Measurements from ENCODE around the gene FADS2. TPM values are rescaled to one million over a fixed set of nuclear protein-coding genes. Genes with fewer than 3 reads are reported as not detected.

FADS2 gene
- total and polyA plus RNA-seq, 9 of the 15 experiments (the other 6 are each of a cell fraction or from before 2014, with no cell fraction given): 2.9 to 42.8 (median 16.2) TPM

DNA sequence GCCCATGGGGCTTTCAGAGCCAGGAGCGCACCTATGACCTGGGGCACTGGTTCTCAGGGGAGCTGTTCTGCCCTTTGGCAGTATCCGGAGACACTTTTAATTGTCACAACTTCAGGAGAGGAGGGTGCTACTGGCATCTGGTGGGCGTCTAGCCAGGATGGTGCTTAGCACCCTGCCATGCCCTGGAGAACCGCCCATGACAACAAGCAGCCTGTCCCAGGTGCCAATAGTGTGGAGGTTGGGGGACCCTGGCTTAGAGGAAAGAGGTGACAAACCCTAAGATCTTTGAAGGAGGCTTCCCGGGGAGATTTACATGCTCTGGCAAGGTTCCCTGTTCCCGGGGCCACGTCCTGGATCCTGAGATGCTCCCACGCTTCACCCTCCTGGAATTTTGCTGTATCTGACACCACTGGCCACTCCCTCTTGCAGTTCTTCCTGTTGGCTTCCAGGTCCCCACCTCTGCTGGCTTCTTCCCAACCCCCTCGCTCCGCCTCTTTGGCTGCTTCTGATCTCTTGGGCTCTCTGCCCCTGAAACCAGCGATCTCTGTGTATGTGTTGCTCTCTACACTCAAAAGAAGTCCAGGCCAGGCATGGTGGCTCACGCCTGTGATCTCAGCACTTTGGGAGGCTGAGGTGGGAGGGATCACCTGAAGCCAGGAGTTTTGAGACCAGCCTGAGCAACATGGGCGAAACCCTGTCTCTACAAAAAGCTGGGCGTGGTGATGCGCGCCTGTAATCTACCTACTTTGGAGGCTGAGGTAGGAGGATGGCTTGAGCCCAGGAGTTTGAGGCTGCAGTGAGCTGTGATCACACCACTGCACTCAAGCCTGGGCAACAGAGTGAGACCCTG, 32.2 kb downstream of the FADS2 start (continued):
- TF ChIP-seq, protein P1, sequence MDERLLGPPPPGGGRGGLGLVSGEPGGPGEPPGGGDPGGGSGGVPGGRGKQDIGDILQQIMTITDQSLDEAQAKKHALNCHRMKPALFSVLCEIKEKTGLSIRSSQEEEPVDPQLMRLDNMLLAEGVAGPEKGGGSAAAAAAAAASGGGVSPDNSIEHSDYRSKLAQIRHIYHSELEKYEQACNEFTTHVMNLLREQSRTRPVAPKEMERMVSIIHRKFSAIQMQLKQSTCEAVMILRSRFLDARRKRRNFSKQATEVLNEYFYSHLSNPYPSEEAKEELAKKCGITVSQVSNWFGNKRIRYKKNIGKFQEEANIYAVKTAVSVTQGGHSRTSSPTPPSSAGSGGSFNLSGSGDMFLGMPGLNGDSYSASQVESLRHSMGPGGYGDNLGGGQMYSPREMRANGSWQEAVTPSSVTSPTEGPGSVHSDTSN (CRISPR knock-in tag; IDR thresholded peaks at IDR 0.05; ENCODE audit: low read depth): no peak
- TF ChIP-seq, protein P1 (tag; conservative IDR thresholded peaks at IDR 0.05; ENCODE audit: low read depth): no peak
- no peak for TF ChIP-seq ETS2 (tag; IDR thresholded peaks at IDR 0.05; ENCODE audit: borderline replicate concordance, poor library complexity, severe bottlenecking)
- no peak for TF ChIP-seq FOXA1 (IDR thresholded peaks at IDR 0.05; ENCODE audit: borderline replicate concordance)
- no peak for TF ChIP-seq PHTF2 (CRISPR knock-in tag; IDR thresholded peaks at IDR 0.05)
- no peak for TF ChIP-seq E2F3 (CRISPR knock-in tag; IDR thresholded peaks at IDR 0.05)
- TF ChIP-seq RBM15 (IDR thresholded peaks at IDR 0.05; ENCODE audit: insufficient read depth, low read length): no peak
- TF ChIP-seq NBN (IDR thresholded peaks at IDR 0.05; ENCODE audit: low read depth): no peak
- no peak for TF ChIP-seq PHB (CRISPR knock-in tag; IDR thresholded peaks at IDR 0.05)
- TF ChIP-seq, protein P2, sequence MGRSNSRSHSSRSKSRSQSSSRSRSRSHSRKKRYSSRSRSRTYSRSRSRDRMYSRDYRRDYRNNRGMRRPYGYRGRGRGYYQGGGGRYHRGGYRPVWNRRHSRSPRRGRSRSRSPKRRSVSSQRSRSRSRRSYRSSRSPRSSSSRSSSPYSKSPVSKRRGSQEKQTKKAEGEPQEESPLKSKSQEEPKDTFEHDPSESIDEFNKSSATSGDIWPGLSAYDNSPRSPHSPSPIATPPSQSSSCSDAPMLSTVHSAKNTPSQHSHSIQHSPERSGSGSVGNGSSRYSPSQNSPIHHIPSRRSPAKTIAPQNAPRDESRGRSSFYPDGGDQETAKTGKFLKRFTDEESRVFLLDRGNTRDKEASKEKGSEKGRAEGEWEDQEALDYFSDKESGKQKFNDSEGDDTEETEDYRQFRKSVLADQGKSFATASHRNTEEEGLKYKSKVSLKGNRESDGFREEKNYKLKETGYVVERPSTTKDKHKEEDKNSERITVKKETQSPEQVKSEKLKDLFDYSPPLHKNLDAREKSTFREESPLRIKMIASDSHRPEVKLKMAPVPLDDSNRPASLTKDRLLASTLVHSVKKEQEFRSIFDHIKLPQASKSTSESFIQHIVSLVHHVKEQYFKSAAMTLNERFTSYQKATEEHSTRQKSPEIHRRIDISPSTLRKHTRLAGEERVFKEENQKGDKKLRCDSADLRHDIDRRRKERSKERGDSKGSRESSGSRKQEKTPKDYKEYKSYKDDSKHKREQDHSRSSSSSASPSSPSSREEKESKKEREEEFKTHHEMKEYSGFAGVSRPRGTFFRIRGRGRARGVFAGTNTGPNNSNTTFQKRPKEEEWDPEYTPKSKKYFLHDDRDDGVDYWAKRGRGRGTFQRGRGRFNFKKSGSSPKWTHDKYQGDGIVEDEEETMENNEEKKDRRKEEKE (IDR thresholded peaks at IDR 0.05; ENCODE audit: borderline replicate concordance in 1 of 2, control insufficient read depth in 1 of 2, low read depth in 2 of 2, low read length in 1 of 2): no peak
- no peak for TF ChIP-seq MTA1 (IDR thresholded peaks at IDR 0.05; ENCODE audit: borderline replicate concordance)
- TF ChIP-seq RBM34 (IDR thresholded peaks at IDR 0.05; ENCODE audit: borderline replicate concordance, insufficient read depth, low read length): no peak
- TF ChIP-seq NFE2 (IDR thresholded peaks at IDR 0.05; ENCODE audit: low read depth): no peak
- no peak for TF ChIP-seq ZNF589 (CRISPR knock-in tag; IDR thresholded peaks at IDR 0.05; ENCODE audit: low read depth)
- no peak for TF ChIP-seq CHD2 (IDR thresholded peaks at IDR 0.05; ENCODE audit: low read depth, low read length)
- TF ChIP-seq PCBP2 (IDR thresholded peaks at IDR 0.05; ENCODE audit: low read depth, low read length, poor library complexity, severe bottlenecking): no peak
- TF ChIP-seq FOSL1 (tag; conservative IDR thresholded peaks at IDR 0.05): no peak
- TF ChIP-seq TCF3 (CRISPR knock-in tag; IDR thresholded peaks at IDR 0.05): no peak
- no peak for TF ChIP-seq GMEB1 (CRISPR knock-in tag; IDR thresholded peaks at IDR 0.05)
- TF ChIP-seq ZNF830 (CRISPR knock-in tag; IDR thresholded peaks at IDR 0.05): no peak
- TF ChIP-seq TAF15 (IDR thresholded peaks at IDR 0.05; ENCODE audit: low read depth, low read length): no peak
- TF ChIP-seq TAL1 (IDR thresholded peaks at IDR 0.05): no peak
